ENCODE data around the gene RBFOX2. TPM values are rescaled to one million over a fixed set of nuclear protein-coding genes. Genes with fewer than 3 reads are reported as not detected.

The RBFOX2 gene
- total and polyA plus RNA-seq, 2 experiments from 2014 or later, result 88.8 to 131 TPM

GRCh38 chr22:35852076-35852475 lies 176.5 kb downstream of the RBFOX2 start:
- Histone ChIP-seq H3K27me3 (ENCODE audit: insufficient read depth) (no peaks in the 10 kb centered on the region), H3K27ac (ENCODE audit: low read depth) (no peak overlapping the region), H3K4me3 (no peak overlapping the region), H3K4me2 (no peak overlapping the region), H3K9me2 (ENCODE audit: insufficient read depth) (no peaks in the 10 kb centered on the region), H4K20me1 (replicated peaks; ENCODE audit: insufficient read depth) (peaks cover 9% of the 10 kb centered on the region), H3K4me1 (ENCODE audit: insufficient read depth) (peaks cover 4% of the 10 kb centered on the region; the same call in 1 of the 2 replicates), H3K36me3 (ENCODE audit: insufficient read depth) (no peaks in the 10 kb centered on the region), H3K79me2 (replicated peaks; ENCODE audit: insufficient read depth) (peaks cover 56% of the 10 kb centered on the region), H3F3A (replicated peaks; ENCODE audit: low read depth) (no peaks in the 10 kb centered on the region), H2AFZ (no peak overlapping the region)
- DNase-seq (ENCODE audit: low spot score), result no peak
- H3K27ac Mint-ChIP-seq, result no peak overlapping the region
- H3K36me3 Mint-ChIP-seq (ENCODE audit: low read depth), result no peaks in the 10 kb centered on the region
- ATAC-seq, result no peak
- H3K4me3 Mint-ChIP-seq, result no peak overlapping the region
- no peaks in the 10 kb centered on the region for H3K9me3 Mint-ChIP-seq
- H3K4me1 Mint-ChIP-seq, result peaks cover 16% of the 10 kb centered on the region
- H3K27me3 Mint-ChIP-seq (ENCODE audit: insufficient read depth, low read depth, poor library complexity), result peaks cover 6% of the 10 kb centered on the region
- no peak for TF ChIP-seq EZH2 (IDR thresholded peaks at IDR 0.05; ENCODE audit: low read depth, unreplicated experiment)
- no peak for TF ChIP-seq ZNF114 (CRISPR knock-in tag; IDR thresholded peaks at IDR 0.05)
- TF ChIP-seq POLR2AphosphoS5 (IDR thresholded peaks at IDR 0.05; ENCODE audit: low read depth), result no peak
- TF ChIP-seq ZNF331 (CRISPR knock-in tag; IDR thresholded peaks at IDR 0.05; ENCODE audit: low read depth), result no peak
- no peak for TF ChIP-seq ZNF462 (CRISPR knock-in tag; IDR thresholded peaks at IDR 0.05)
- no peak for TF ChIP-seq JUNB (IDR thresholded peaks at IDR 0.05; ENCODE audit: unreplicated experiment)
- no peak for TF ChIP-seq NANOG (IDR thresholded peaks at IDR 0.05; ENCODE audit: borderline replicate concordance)
- TF ChIP-seq EZH2phosphoT487 (IDR thresholded peaks at IDR 0.05; ENCODE audit: unreplicated experiment), result no peak
- no peak for TF ChIP-seq ETS1 (IDR thresholded peaks at IDR 0.05)
- TF ChIP-seq STAT1 (IDR thresholded peaks at IDR 0.05; ENCODE audit: unreplicated experiment), result no peak
- TF ChIP-seq REST (IDR thresholded peaks at IDR 0.05; ENCODE audit: unreplicated experiment), result no peak
- TF ChIP-seq CREB1 (CRISPR knock-in tag; IDR thresholded peaks at IDR 0.05; ENCODE audit: low read depth), result no peak
- TF ChIP-seq CTCF (conservative IDR thresholded peaks at IDR 0.05; ENCODE audit: low read depth in 2 of 2), result no peak

Data from GM23338 (cell line).